Transverse colon (tissue), 3 donors: ENCODE data around the gene SP140.

Source experiments
- CTCF ChIP-seq, 5 experiments: fragments of 200-600 bp in 3 of 5; fragments of 450-650 bp in 2 of 5; sonication (generic) in 3 of 5; IDR thresholded peaks; 1 replicate in 2 of 5; 2 replicates in 3 of 5; pipeline ENCODE4 v1.5.1; 2016 to 2017; ENCODE audit warnings: antibody characterized with exemption in 5 of 5, inconsistent platforms in 3 of 5, mild to moderate bottlenecking in 2 of 5, moderate library complexity in 1 of 5
- EP300 ChIP-seq: sonication (generic); formaldehyde crosslinking; IDR thresholded peaks from one replicate; pipeline ENCODE4 v1.6.1; 2017; ENCODE audit warnings: antibody characterized with exemption, low read depth
- POLR2A ChIP-seq: fragments of 450-650 bp; IDR thresholded peaks from one replicate; pipeline ENCODE4 v1.6.1; 2016; ENCODE audit warnings: antibody characterized with exemption, mild to moderate bottlenecking, moderate library complexity

DNA sequence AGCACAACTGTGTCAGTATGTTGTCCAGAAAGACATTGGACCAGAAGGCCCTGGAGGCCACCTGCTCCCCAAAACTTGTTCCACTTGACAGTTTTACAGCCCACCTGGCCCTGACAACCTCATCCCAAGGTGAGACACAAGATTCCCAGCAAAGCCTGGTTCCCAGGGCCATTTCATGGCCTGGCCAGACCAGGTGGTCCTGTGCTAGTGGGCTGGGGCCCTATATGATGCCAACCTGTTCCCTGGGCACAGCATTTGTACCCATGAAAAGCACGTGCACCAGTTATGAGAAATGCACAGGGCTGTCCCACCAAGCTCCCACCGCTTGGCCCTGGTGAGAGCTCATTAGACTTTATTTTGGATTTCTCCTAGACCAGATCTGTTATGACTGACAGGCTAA lies 95.5 kb downstream of the SP140 start:
- TF ChIP-seq CTCF (IDR thresholded peaks at IDR 0.05) (no peak), EP300 (no peak), POLR2A (no peak)
